ENCODE data around the gene INSC. TPM values are rescaled to one million over a fixed set of nuclear protein-coding genes. Genes with fewer than 3 reads are reported as not detected.

The INSC gene
- total RNA-seq, 1 experiment from 2014 or later: 0.17 TPM

- Histone ChIP-seq H3K36me3 (ENCODE audit: control insufficient read depth in 1 of 2, insufficient read depth in 2 of 2, low read length in 2 of 2) (no peaks in the 10 kb centered on the region), H3K27ac (ENCODE audit: low read depth, low read length) (no peak overlapping the region), H3K4me2 (ENCODE audit: low read length) (no peak overlapping the region), H3K9me2 (ENCODE audit: insufficient read depth) (no peaks in the 10 kb centered on the region), H3K9me3 (ENCODE audit: control insufficient read depth in 1 of 2, insufficient read depth in 1 of 2, low read depth in 1 of 2, low read length in 2 of 2) (no peaks in the 10 kb centered on the region), H3K9ac (ENCODE audit: low read length) (no peak overlapping the region), H3K79me2 (ENCODE audit: insufficient read depth, low read length) (no peaks in the 10 kb centered on the region), H3K4me1 (ENCODE audit: control insufficient read depth in 1 of 2, insufficient read depth in 2 of 2, low read length in 2 of 2) (no peaks in the 10 kb centered on the region; a peak in 1 of 4 replicates), H3K4me3 (replicated peaks in 1 of 2; ENCODE audit: low read depth in 1 of 2, low read length in 2 of 2) (no peak overlapping the region), H4K20me1 (ENCODE audit: insufficient read depth) (no peaks in the 10 kb centered on the region), H2AFZ (ENCODE audit: low read depth, low read length, poor library complexity, severe bottlenecking) (no peak overlapping the region), H3K27me3 (ENCODE audit: insufficient read depth, low read length) (no peaks in the 10 kb centered on the region)
- DNase-seq (ENCODE audit: low read depth, low spot score) (no peak), ATAC-seq (no peak)
- intact Hi-C loops (cut with micrococcal nuclease): no loop called here
- RAD21 ChIA-PET (ENCODE audit: low non-redundant PET in 1 of 2, low total read pairs in 2 of 2, uncharacterized antibody in 2 of 2, unreplicated experiment in 2 of 2): no interaction called here
- BruUV-seq (replicated peaks): no TSS peak
- TF ChIP-seq EZH2 (IDR thresholded peaks at IDR 0.05): no peak
- TF ChIP-seq JUND (IDR thresholded peaks at IDR 0.05): no peak
- POLR2A ChIA-PET: no interaction called here
- CTCF ChIA-PET: interaction anchor here (0.8 to 1.7 kb wide), 6 partner anchors 15 to 288 kb away, joined by 3 to 6 read pairs (median 3); no protein-coding TSS in a partner anchor
Measured at GRCh38 chr11:15195454-15196200, 80.9 kb downstream of the INSC start.

- DNase-seq (ENCODE audit: low read depth, low spot score) (no peak), ATAC-seq (no peak)
- Histone ChIP-seq H3K9me3 (ENCODE audit: control insufficient read depth in 1 of 2, insufficient read depth in 1 of 2, low read depth in 1 of 2, low read length in 2 of 2) (no peaks in the 10 kb centered on the region), H3K9ac (ENCODE audit: low read length) (no peak overlapping the region), H4K20me1 (ENCODE audit: insufficient read depth) (no peaks in the 10 kb centered on the region), H3K27ac (ENCODE audit: low read depth, low read length) (no peak overlapping the region), H3K4me1 (ENCODE audit: control insufficient read depth in 1 of 2, insufficient read depth in 2 of 2, low read length in 2 of 2) (no peaks in the 10 kb centered on the region; a peak in 1 of 4 replicates), H3K79me2 (ENCODE audit: insufficient read depth, low read length) (no peaks in the 10 kb centered on the region), H2AFZ (ENCODE audit: low read depth, low read length, poor library complexity, severe bottlenecking) (no peak overlapping the region), H3K9me2 (ENCODE audit: insufficient read depth) (no peaks in the 10 kb centered on the region), H3K4me3 (replicated peaks in 1 of 2; ENCODE audit: low read depth in 1 of 2, low read length in 2 of 2) (no peak overlapping the region), H3K4me2 (ENCODE audit: low read length) (no peak overlapping the region), H3K36me3 (ENCODE audit: control insufficient read depth in 1 of 2, insufficient read depth in 2 of 2, low read length in 2 of 2) (no peaks in the 10 kb centered on the region), H3K27me3 (ENCODE audit: insufficient read depth, low read length) (no peaks in the 10 kb centered on the region)
- CTCF ChIA-PET: interaction anchor here (1.1 to 1.2 kb wide), 2 partner anchors 162 to 288 kb away, joined by 3 read pairs; no protein-coding TSS in a partner anchor
- intact Hi-C loops (cut with micrococcal nuclease): no loop called here
- RAD21 ChIA-PET (ENCODE audit: low non-redundant PET in 1 of 2, low total read pairs in 2 of 2, uncharacterized antibody in 2 of 2, unreplicated experiment in 2 of 2): no interaction called here
- POLR2A ChIA-PET: no interaction called here
- no TSS peak for BruUV-seq (replicated peaks)
- TF ChIP-seq YY1 (IDR thresholded peaks at IDR 0.05; ENCODE audit: extremely low read depth, insufficient replicate concordance, low read depth, low read length) (no peak), POLR2AphosphoS5 (IDR thresholded peaks at IDR 0.05; ENCODE audit: low read depth, low read length) (no peak), ATF3 (IDR thresholded peaks at IDR 0.05) (no peak), CEBPB (IDR thresholded peaks at IDR 0.05; ENCODE audit: low read depth) (no peak), SP1 (IDR thresholded peaks at IDR 0.05; ENCODE audit: low read depth) (no peak), EZH2phosphoT487 (IDR thresholded peaks at IDR 0.05; ENCODE audit: borderline replicate concordance) (no peak), MAX (IDR thresholded peaks at IDR 0.05) (no peak), SIN3A (IDR thresholded peaks at IDR 0.05; ENCODE audit: low read depth) (no peak), EZH2 (IDR thresholded peaks at IDR 0.05) (no peak), JUND (IDR thresholded peaks at IDR 0.05) (no peak), SRF (IDR thresholded peaks at IDR 0.05; ENCODE audit: low read depth) (no peak), CBX3 (IDR thresholded peaks at IDR 0.05; ENCODE audit: low read depth) (no peak), FOSL1 (IDR thresholded peaks at IDR 0.05; ENCODE audit: low read depth) (no peak), REST (IDR thresholded peaks at IDR 0.05; ENCODE audit: low read depth) (no peak), ZNF274 (IDR thresholded peaks at IDR 0.05; ENCODE audit: low read depth, low read length) (no peak), ELF1 (IDR thresholded peaks at IDR 0.05; ENCODE audit: borderline replicate concordance, low read depth) (no peak)
Measured at GRCh38 chr11:15196704-15197103, 82.0 kb downstream of the INSC start.

Data from HCT116 (cell line).